ENCODE data around the gene CDH15. TPM values are rescaled to one million over a fixed set of nuclear protein-coding genes. Genes with fewer than 3 reads are reported as not detected.

The CDH15 gene
- total RNA-seq, 1 experiment from 2014 or later = 3.8 TPM

GRCh38 chr16:89237733-89238132 lies 66.2 kb downstream of the CDH15 start:
- H3K9me3 ChIP-seq (ENCODE audit: control insufficient read depth in 1 of 2, insufficient read depth in 1 of 2, low read depth in 1 of 2, low read length in 2 of 2) = no peaks in the 10 kb centered on the region
- no TSS peak for BruUV-seq (replicated peaks)
- RAD21 ChIA-PET (ENCODE audit: low non-redundant PET in 1 of 2, low total read pairs in 2 of 2, uncharacterized antibody in 2 of 2, unreplicated experiment in 2 of 2) = no interaction called here

More at GRCh38 chr16:89237733-89238132, 66.2 kb downstream of the CDH15 start:
- no peaks in the 10 kb centered on the region for H3K9me2 ChIP-seq (ENCODE audit: insufficient read depth)
- H3K4me2 ChIP-seq (ENCODE audit: low read length) = no peak overlapping the region
- H3K4me1 ChIP-seq (ENCODE audit: control insufficient read depth in 1 of 2, insufficient read depth in 2 of 2, low read length in 2 of 2) = peaks cover 0 to 8% of the 10 kb centered on the region in 2 experiments; a peak in 2 of 4 replicates
- H3K27me3 ChIP-seq (ENCODE audit: insufficient read depth, low read length) = no peaks in the 10 kb centered on the region
- H3K36me3 ChIP-seq (ENCODE audit: control insufficient read depth in 1 of 2, insufficient read depth in 2 of 2, low read length in 2 of 2) = peaks cover 6 to 11% of the 10 kb centered on the region in 2 experiments; a peak in 3 of 4 replicates
- H3K27ac ChIP-seq (ENCODE audit: low read depth, low read length) = no peak overlapping the region
- intact Hi-C loops (cut with micrococcal nuclease) = no loop called here
- no peak for TF ChIP-seq CTCF (IDR thresholded peaks at IDR 0.05 in 2 of 3, conservative IDR thresholded peaks at IDR 0.05 in 1 of 3; ENCODE audit: borderline replicate concordance in 1 of 3, insufficient read depth in 1 of 3, low read depth in 2 of 3, low read length in 2 of 3)
- no peak overlapping the region for H3K9ac ChIP-seq (ENCODE audit: low read length)
- no peaks in the 10 kb centered on the region for H4K20me1 ChIP-seq (ENCODE audit: insufficient read depth)
- POLR2A ChIA-PET = no interaction called here
- ATAC-seq (no peak), DNase-seq (ENCODE audit: low read depth, low spot score) (no peak)
- no peak overlapping the region for H2AFZ ChIP-seq (ENCODE audit: low read depth, low read length, poor library complexity, severe bottlenecking)
- H3K4me3 ChIP-seq (replicated peaks in 1 of 2; ENCODE audit: low read depth in 1 of 2, low read length in 2 of 2) = no peak overlapping the region
- peaks cover 7% of the 10 kb centered on the region; the same call in 1 of the 2 replicates for H3K79me2 ChIP-seq (ENCODE audit: insufficient read depth, low read length)
- CTCF ChIA-PET = no interaction called here

Measured in HCT116 (cell line).